Trophoblast cell (in vitro differentiated cells and primary cell): Measurements from ENCODE around the gene RFX1.
A peak's percentile ranks its signal among the peaks of the same experiment; 100 is the strongest.

Source experiments
- DNase-seq, 2 donors: peaks; one replicate each; pipeline ENCODE4 v3.0.0-alpha.2; 2016
- H2AFZ ChIP-seq: 2 replicates; pipeline ENCODE4 v1.6.1; 2013; ENCODE audit warnings: low read length, moderate library complexity, mild to moderate bottlenecking; ENCODE audit not compliant: insufficient read depth, poor library complexity
- H2AK5ac ChIP-seq: 2 replicates; pipeline ENCODE4 v1.6.1; 2013; ENCODE audit warnings: mild to moderate bottlenecking, low read length
- H2BK120ac ChIP-seq: 2 replicates; pipeline ENCODE4 v1.6.1; 2013; ENCODE audit warnings: low read length, mild to moderate bottlenecking, moderate library complexity; ENCODE audit not compliant: insufficient read depth, poor library complexity
- H2BK12ac ChIP-seq: 2 replicates; pipeline ENCODE4 v1.6.1; 2013; ENCODE audit warnings: mild to moderate bottlenecking, low read length, moderate library complexity
- H2BK5ac ChIP-seq: 2 replicates; pipeline ENCODE4 v1.6.1; 2013; ENCODE audit warnings: low read length, low read depth, moderate library complexity, mild to moderate bottlenecking; ENCODE audit not compliant: poor library complexity
- H3K14ac ChIP-seq: 2 replicates; pipeline ENCODE4 v1.6.1; 2013; ENCODE audit warnings: mild to moderate bottlenecking, low read length
- H3K18ac ChIP-seq: 2 replicates; pipeline ENCODE4 v1.6.1; 2013; ENCODE audit warnings: mild to moderate bottlenecking, low read length
- H3K23ac ChIP-seq: 2 replicates; pipeline ENCODE4 v1.6.1; 2013; ENCODE audit warnings: low read length
- H3K27ac ChIP-seq: 2 replicates; pipeline ENCODE4 v1.5.1; 2013; ENCODE audit warnings: low read depth, mild to moderate bottlenecking, inconsistent platforms, low read length, moderate library complexity
- H3K27me3 ChIP-seq: 2 replicates; pipeline ENCODE4 v1.6.1; 2013; ENCODE audit warnings: inconsistent platforms, mild to moderate bottlenecking, low read length, moderate library complexity; ENCODE audit not compliant: insufficient read depth
- H3K36me3 ChIP-seq, 2 experiments: 1 replicate in 1 of 2; 2 replicates in 1 of 2; pipeline ENCODE4 v1.6.1; 2013; ENCODE audit warnings: low read length in 2 of 2, mild to moderate bottlenecking in 2 of 2, moderate library complexity in 1 of 2; ENCODE audit not compliant: insufficient read depth in 2 of 2, control insufficient read depth in 1 of 2
- H3K4ac ChIP-seq: 2 replicates; pipeline ENCODE4 v1.6.1; 2013; ENCODE audit warnings: low read depth, mild to moderate bottlenecking, low read length, moderate library complexity
- H3K4me1 ChIP-seq, 2 experiments: 1 replicate in 1 of 2; 2 replicates in 1 of 2; pipeline ENCODE4 v1.6.1; 2013; ENCODE audit warnings: low read length in 2 of 2, mild to moderate bottlenecking in 2 of 2, moderate library complexity in 1 of 2; ENCODE audit not compliant: insufficient read depth in 2 of 2, control insufficient read depth in 1 of 2
- H3K4me2 ChIP-seq: 2 replicates; pipeline ENCODE4 v1.6.1; 2013; ENCODE audit warnings: inconsistent platforms, mild to moderate bottlenecking, low read length, moderate library complexity
- H3K4me3 ChIP-seq: 2 replicates; pipeline ENCODE4 v1.5.1; 2013; ENCODE audit warnings: mild to moderate bottlenecking, low read depth, low read length, inconsistent platforms
- H3K79me1 ChIP-seq: one replicate; pipeline ENCODE4 v1.6.1; 2013; ENCODE audit warnings: low read length
- H3K79me2 ChIP-seq: 2 replicates; pipeline ENCODE4 v1.6.1; 2013; ENCODE audit warnings: low read length, mild to moderate bottlenecking; ENCODE audit not compliant: control insufficient read depth, insufficient read depth, poor library complexity
- H3K9ac ChIP-seq: 2 replicates; pipeline ENCODE4 v1.6.1; 2013; ENCODE audit warnings: mild to moderate bottlenecking, low read length
- H3K9me3 ChIP-seq: 2 replicates; pipeline ENCODE4 v1.6.1; 2013; ENCODE audit warnings: low read depth, mild to moderate bottlenecking, control low read depth, inconsistent platforms, low read length; ENCODE audit not compliant: insufficient read depth
- H4K12ac ChIP-seq: 2 replicates; pipeline ENCODE4 v1.6.1; 2013; ENCODE audit warnings: low read depth, mild to moderate bottlenecking, low read length, moderate library complexity
- H4K8ac ChIP-seq: 2 replicates; pipeline ENCODE4 v1.6.1; 2013; ENCODE audit warnings: low read depth, mild to moderate bottlenecking, low read length, moderate library complexity
- H4K91ac ChIP-seq: one replicate; pipeline ENCODE4 v1.6.1; 2013; ENCODE audit warnings: low read depth, mild to moderate bottlenecking, low read length, moderate library complexity
- WGBS: extraction: QIAGEN DNeasy Blood & Tissue Kit; methylation state at CpG from one replicate; pipeline ENCODE4 v1.1.7; 2013; ENCODE audit warnings: missing lambda C conversion rate; ENCODE audit not compliant: insufficient read length, insufficient coverage; ENCODE audit errors: extremely low coverage; 5-methylcytosine and 5-hydroxymethylcytosine counted together

The RFX1 gene

GRCh38 chr19:14012378-14012915 is 6.3 kb upstream of the RFX1 start:
- Histone ChIP-seq H2BK120ac (no peak overlapping the region), H2AFZ (no peak overlapping the region), H4K12ac (no peak overlapping the region), H3K4me3 (no peak overlapping the region), H3K23ac (no peak overlapping the region), H3K27me3 (no peaks in the 10 kb centered on the region), H3K18ac (no peak overlapping the region), H2BK5ac (no peak overlapping the region), H3K9ac (no peak overlapping the region), H3K36me3 (no peaks in the 10 kb centered on the region), H3K4ac (no peak overlapping the region), H3K4me2 (no peak overlapping the region), H3K27ac (no peak overlapping the region), H3K79me1 (no peaks in the 10 kb centered on the region), H2AK5ac (no peak overlapping the region), H3K14ac (no peak overlapping the region), H4K91ac (no peak overlapping the region), H3K4me1 (peaks cover 5% of the 10 kb centered on the region in 2 experiments), H4K8ac (no peak overlapping the region), H3K79me2 (no peaks in the 10 kb centered on the region), H3K9me3 (no peaks in the 10 kb centered on the region), H2BK12ac (no peak overlapping the region)
- DNase-seq = no peak
- WGBS = no CpG with 5 or more reads among the region's 2 CpGs

DNA sequence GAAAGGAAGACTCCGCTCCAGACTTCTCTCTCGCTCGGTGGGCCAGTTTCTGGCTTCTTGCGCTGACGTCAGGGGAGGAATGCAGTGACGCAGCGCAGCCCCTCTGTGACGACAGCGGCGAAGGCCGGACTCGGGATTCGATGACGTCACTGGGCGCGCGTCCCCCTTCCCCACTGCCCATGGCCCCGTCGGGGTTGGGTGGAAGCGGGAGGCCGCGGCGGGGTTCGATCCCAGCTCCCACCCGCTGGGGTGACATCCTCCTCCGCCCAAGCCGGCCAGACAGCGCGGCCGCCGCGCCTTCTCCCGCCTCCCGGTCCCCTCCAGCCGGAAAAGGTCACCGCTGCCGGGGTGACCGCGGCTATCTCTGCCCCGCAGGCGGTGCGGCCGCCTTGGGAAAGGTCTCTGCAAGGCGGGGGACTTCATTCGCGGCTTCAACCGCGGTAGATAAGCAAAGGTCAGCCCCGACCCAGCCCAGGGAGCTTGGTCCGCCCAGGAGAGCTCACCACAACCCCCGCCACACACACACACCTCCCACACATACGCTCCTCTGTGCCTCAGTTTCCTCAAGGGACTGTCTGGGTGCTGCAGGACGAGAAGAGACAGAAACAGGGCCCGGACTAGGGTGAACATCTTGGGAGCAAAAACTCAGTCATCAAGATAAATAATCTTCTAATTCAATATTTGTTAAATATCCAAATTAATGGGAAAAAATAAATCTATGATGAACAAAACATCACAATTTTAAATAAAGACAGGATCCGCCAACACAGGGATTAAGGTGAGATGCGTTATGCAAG is 844 bp upstream of the RFX1 start:
- H2AK5ac ChIP-seq = peak overlapping the region; percentile 43
- peak overlapping the region; percentile 91 for H4K8ac ChIP-seq
- H2BK5ac ChIP-seq = peak overlapping the region; percentile 86
- H3K4me3 ChIP-seq = peak overlapping the region; percentile 74
- peak overlapping the region; percentile 71 for H3K4me2 ChIP-seq
- no peaks in the 10 kb centered on the region for H3K27me3 ChIP-seq
- DNase-seq = peak; percentile 62 to 83
- H3K18ac ChIP-seq = peak overlapping the region; percentile 56
- peaks cover 8 to 10% of the 10 kb centered on the region in 2 experiments for H3K4me1 ChIP-seq
- H3K9me3 ChIP-seq = peaks cover 2% of the 10 kb centered on the region
- H3K4ac ChIP-seq = peak overlapping the region; percentile 82
- H3K79me2 ChIP-seq = peaks cover 5% of the 10 kb centered on the region
- peak overlapping the region; percentile 71 for H3K27ac ChIP-seq
- no peaks in the 10 kb centered on the region for H3K36me3 ChIP-seq
- peaks cover 9% of the 10 kb centered on the region for H3K79me1 ChIP-seq
- WGBS = no CpG with 5 or more reads among the region's 56 CpGs
- no peak overlapping the region for H3K23ac ChIP-seq
- H4K91ac ChIP-seq = peak overlapping the region; percentile 89
- no peak overlapping the region for H2BK12ac ChIP-seq
- peak overlapping the region; percentile 83 for H2AFZ ChIP-seq
- H3K14ac ChIP-seq = peak overlapping the region; percentile 95
- H4K12ac ChIP-seq = peak overlapping the region; percentile 93
- peak overlapping the region; percentile 86 for H3K9ac ChIP-seq
- H2BK120ac ChIP-seq = peak overlapping the region; percentile 82

DNA sequence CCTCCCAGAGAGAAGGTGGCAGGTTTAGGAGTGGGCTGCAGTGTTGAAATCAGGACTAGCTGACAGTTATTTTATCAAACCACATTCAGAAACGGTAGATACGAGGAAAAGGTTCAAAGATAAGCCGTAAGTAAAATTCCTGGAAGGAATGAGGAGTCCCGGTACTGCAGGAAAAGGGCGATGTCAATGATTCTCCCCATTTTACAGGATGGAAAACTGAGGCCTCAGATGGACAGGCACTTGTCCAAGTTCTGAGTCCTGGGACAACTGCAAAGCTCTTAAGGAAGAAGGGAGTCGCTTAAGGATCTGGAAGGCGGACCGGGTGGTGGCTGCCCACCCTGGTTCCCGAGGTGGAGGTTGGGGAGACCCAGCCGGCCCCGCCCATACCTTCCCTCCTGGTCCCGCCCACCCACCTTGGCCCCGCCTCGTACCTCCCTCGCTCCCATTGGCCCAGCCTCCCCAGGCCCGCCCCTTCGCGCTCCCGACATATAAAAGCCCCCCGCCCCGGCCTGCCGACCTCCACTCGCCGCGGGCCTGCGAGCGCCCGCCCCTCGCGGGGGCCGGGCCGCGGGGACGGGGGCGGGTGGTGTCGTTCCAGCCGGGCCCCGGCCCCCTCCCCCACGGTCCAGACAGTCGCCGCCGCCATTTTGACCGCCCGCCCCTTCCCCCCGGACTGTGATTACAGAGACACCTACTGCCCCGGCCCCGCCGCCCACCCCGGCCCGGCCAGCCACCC is 603 bp downstream of the RFX1 start:
- no peak overlapping the region for H2AFZ ChIP-seq
- no peaks in the 10 kb centered on the region for H3K27me3 ChIP-seq
- WGBS = no CpG with 5 or more reads among the region's 50 CpGs

GRCh38 chr19:14004619-14005348 is 1.3 kb downstream of the RFX1 start:
- Histone ChIP-seq H3K4ac (peak overlapping the region; percentile 13), H3K4me3 (no peak overlapping the region), H3K9me3 (peaks cover 2% of the 10 kb centered on the region), H2BK12ac (no peak overlapping the region), H3K27me3 (no peaks in the 10 kb centered on the region), H3K14ac (no peak overlapping the region), H2BK120ac (no peak overlapping the region), H4K8ac (no peak overlapping the region), H4K12ac (no peak overlapping the region), H3K23ac (no peak overlapping the region), H3K79me1 (peaks cover 9% of the 10 kb centered on the region), H3K79me2 (peaks cover 5% of the 10 kb centered on the region), H4K91ac (no peak overlapping the region), H3K4me2 (no peak overlapping the region), H3K9ac (no peak overlapping the region), H2AFZ (no peak overlapping the region), H2BK5ac (no peak overlapping the region), H3K27ac (no peak overlapping the region), H3K4me1 (peaks cover 11 to 20% of the 10 kb centered on the region in 2 experiments), H3K36me3 (no peaks in the 10 kb centered on the region), H3K18ac (no peak overlapping the region), H2AK5ac (no peak overlapping the region)
- peak in 1 of 2 donors; percentile 62 for DNase-seq
- no CpG with 5 or more reads among the region's 14 CpGs for WGBS

More for the DNA sequence above, 603 bp downstream of the RFX1 start:
- peak overlapping the region; percentile 57 for H3K4me2 ChIP-seq
- H3K14ac ChIP-seq = peak overlapping the region; percentile 71
- no peak overlapping the region for H4K12ac ChIP-seq
- peak overlapping the region; percentile 78 for H3K27ac ChIP-seq
- peak overlapping the region; percentile 91 for H4K91ac ChIP-seq
- H4K8ac ChIP-seq = peak overlapping the region; percentile 80
- H2BK12ac ChIP-seq = no peak overlapping the region
- H3K4me1 ChIP-seq = peaks cover 11 to 20% of the 10 kb centered on the region in 2 experiments
- H3K23ac ChIP-seq = no peak overlapping the region
- peak overlapping the region; percentile 50 for H3K4ac ChIP-seq
- H3K79me2 ChIP-seq = peaks cover 5% of the 10 kb centered on the region
- H2AK5ac ChIP-seq = no peak overlapping the region
- no peaks in the 10 kb centered on the region for H3K36me3 ChIP-seq
- H2BK5ac ChIP-seq = peak overlapping the region; percentile 78
- H3K4me3 ChIP-seq = peak overlapping the region; percentile 90
- peak; percentile 82 to 90 for DNase-seq
- H3K18ac ChIP-seq = peak overlapping the region; percentile 89
- H3K9ac ChIP-seq = no peak overlapping the region
- H3K79me1 ChIP-seq = peaks cover 9% of the 10 kb centered on the region
- peaks cover 2% of the 10 kb centered on the region for H3K9me3 ChIP-seq
- no peak overlapping the region for H2BK120ac ChIP-seq
